Cardiac septum (tissue), 1 donor: ENCODE data around the gene THNSL1. TPM values are rescaled to one million over a fixed set of nuclear protein-coding genes. Genes with fewer than 3 reads are reported as not detected.
A peak's percentile ranks its signal among the peaks of the same experiment; 100 is the strongest.
"Not testable (repeated sequence)": the region's sequence is repeated elsewhere in the genome, so short reads cannot be mapped to it uniquely, and the experiment has no call there.

ENCODE experiments used
- DNase-seq: peaks from one replicate; pipeline ENCODE4 v3.0.0-alpha.2; 2020; ENCODE audit warnings: low spot score
- intact Hi-C: fragments of 100-400 bp; cut with DNase I; formaldehyde crosslinking; loops from one replicate; pipeline ENCODE4 v1.14.0; 2022
- total RNA-seq: library from RNA; stranded (reverse); fragmentation: NEBNext Ultra II Directional; extraction: Animal tissue kit (Norgen Biotek cat#: 25700); gene quantifications from one replicate; pipeline ENCODE4 v1.2.1, GENCODE V29; 2021
- donor health status: DM: no; HTN: no; CAD: no.

Gene THNSL1
- total RNA-seq, 1 donor from 2014 or later: 4.3 TPM

GRCh38 chr10:24993237-24993958 lies 23.0 kb upstream of the THNSL1 start:
- no peak for DNase-seq
- intact Hi-C loops: no loop called here

GRCh38 chr10:24995072-24995471 lies 21.3 kb upstream of the THNSL1 start:
- intact Hi-C loops: no loop called here
- no peak for DNase-seq

DNA sequence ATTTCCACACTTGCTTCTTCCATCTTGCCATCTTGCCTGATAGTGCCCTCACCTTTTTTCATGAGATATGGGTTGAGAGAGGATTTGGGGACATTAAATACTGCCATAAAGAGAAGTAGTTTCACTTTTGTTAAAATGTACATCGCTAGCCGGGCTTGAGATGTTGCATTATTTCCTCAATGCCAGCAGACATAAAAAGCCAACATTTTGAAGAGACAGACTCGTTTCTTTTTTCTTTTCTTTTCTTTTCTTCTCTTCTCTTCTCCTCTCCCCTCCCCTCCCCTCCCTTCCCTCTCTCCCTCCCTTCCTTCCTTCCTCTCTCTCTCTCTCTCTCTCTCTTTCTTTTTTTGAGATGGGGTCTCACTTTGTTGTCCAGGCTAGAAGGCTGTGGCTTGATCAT lies 18.4 kb upstream of the THNSL1 start:
- no peak for DNase-seq
- intact Hi-C loops: no loop called here

DNA sequence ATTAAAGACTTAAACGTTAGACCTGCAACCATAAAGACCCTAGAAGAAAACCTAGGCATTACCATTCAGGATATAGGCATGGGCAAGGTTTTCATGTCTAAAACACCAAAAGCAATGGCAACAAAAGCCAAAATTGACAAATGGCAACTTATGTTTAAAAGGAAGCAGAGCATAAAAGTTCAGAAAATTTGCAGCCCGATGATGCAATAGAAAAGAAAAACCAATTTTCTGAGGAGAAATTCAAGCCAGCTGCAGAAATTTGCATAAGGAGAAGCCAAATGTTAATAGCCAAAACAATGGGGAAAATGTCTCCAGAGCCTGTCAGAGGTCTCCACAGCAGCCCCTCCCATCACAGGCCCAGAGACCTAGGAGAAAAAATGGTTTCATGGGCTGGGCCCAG lies 4.8 kb upstream of the THNSL1 start:
- DNase-seq, intact Hi-C loops: not testable (repeated sequence)

GRCh38 chr10:25014579-25014978 lies 1.8 kb upstream of the THNSL1 start:
- intact Hi-C loops: no loop called here
- DNase-seq: no peak

- intact Hi-C loops: loop anchor here (2.0 kb wide), 1 partner anchor 293 kb away; the partner anchor contains the start of gene ARHGAP21
- peak; percentile 87 for DNase-seq
Observed at GRCh38 chr10:25015828-25016375, 510 bp upstream of the THNSL1 start, which contains the start of gene ENKUR. Gene ENKUR (minus strand): TSS chr10:25016158. CDS start chr10:25015936, 222 bp downstream.

DNA sequence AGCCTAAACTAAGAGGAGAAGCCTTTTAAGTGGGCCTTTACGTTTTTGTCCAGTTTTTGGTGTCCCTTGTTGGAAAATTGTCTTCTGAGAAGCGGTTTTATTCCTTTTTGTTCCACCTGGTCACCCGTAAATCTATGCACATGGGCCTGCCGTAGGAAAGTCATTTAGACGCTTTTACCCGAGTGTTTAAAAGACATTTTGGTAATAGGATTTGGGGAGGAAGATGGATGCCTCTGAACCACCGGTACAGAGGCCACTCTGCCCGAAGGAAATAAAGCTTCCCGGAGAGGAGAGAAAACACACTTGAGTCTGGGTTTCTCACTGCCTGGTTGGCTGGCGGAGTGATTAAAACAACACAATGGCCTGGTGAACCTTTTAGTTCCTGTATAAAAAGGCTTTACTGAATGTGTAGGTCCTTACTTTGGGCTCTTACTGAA lies 760 bp downstream of the THNSL1 start:
- no peak for DNase-seq
- intact Hi-C loops: loop anchor here (2.0 kb wide), 1 partner anchor 294 kb away; the partner anchor contains the start of gene ARHGAP21

- intact Hi-C loops: loop anchor here (2.0 kb wide), 1 partner anchor 295 kb away; the partner anchor contains the start of gene ARHGAP21
- no peak for DNase-seq
Observed at GRCh38 chr10:25017661-25018060, 1.2 kb downstream of the THNSL1 start.

GRCh38 chr10:25018703-25019102 lies 2.3 kb downstream of the THNSL1 start:
- intact Hi-C loops: no loop called here

DNA sequence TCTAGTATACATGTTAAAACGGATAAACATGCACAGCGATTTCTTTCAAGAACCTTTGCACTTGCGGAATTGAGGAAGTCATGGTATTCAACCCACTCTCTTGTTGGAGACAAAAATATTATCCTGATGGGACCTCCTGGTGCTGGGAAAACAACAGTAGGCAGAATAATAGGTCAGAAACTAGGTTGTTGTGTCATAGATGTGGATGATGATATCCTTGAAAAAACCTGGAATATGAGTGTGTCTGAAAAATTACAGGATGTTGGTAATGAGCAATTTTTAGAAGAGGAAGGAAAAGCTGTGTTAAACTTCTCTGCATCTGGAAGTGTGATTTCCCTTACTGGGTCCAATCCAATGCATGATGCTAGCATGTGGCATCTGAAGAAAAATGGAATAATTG lies 6.9 kb downstream of the THNSL1 start:
- intact Hi-C loops: no loop called here
- no peak for DNase-seq

More at GRCh38 chr10:25018703-25019102, 2.3 kb downstream of the THNSL1 start:
- DNase-seq: no peak

GRCh38 chr10:25024528-25024927 lies 8.1 kb downstream of the THNSL1 start:
- intact Hi-C loops: no loop called here

GRCh38 chr10:25026463-25026862 lies 10.1 kb downstream of the THNSL1 start:
- no peak for DNase-seq
- intact Hi-C loops: loop anchor here (2.0 kb wide), 1 partner anchor 54 kb away; no protein-coding TSS in a partner anchor

More at GRCh38 chr10:25024528-25024927, 8.1 kb downstream of the THNSL1 start:
- DNase-seq: no peak

DNA sequence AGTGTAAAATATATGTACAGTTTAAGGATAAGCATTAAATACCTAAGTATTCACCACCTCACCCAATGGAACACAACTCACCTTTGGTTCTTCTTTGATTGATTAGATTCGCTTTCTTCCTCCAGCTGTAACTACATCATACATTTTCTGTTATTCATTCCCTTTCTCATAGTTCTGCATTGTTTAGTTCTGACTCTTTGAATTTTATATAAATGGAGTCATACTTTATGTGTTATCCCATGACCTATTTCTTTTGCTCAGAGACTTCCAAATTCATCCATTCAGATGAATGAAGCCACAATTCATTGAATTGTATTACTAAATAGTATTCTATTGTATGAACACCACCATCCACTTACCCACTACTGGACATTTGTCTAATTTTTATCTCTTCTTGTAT lies 12.3 kb downstream of the THNSL1 start:
- intact Hi-C loops: no loop called here
- DNase-seq: no peak

- DNase-seq: no peak
- intact Hi-C loops: no loop called here
Observed at GRCh38 chr10:25029519-25029918, 13.1 kb downstream of the THNSL1 start.

GRCh38 chr10:25036381-25036780 lies 20.0 kb downstream of the THNSL1 start:
- intact Hi-C loops: no loop called here
- DNase-seq: no peak

DNA sequence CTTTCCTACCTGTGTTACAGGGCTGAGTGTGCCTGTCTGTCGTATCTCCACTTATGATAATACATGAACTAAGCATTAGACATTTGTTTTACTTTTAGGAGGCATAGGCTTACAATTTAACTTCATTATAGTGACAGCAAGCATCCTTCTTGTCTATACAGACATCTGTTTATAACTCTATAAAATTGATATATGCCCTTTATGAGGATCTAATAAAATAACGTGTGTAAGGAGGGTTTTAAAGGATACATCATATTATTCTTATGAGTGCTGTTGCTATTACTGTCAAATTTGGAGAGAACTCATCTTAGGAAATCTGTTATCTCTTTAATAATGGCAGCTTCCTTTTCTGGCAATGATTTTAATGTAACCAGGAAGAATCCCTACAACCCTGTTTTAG lies 21.9 kb downstream of the THNSL1 start:
- no peak for DNase-seq
- intact Hi-C loops: no loop called here

DNA sequence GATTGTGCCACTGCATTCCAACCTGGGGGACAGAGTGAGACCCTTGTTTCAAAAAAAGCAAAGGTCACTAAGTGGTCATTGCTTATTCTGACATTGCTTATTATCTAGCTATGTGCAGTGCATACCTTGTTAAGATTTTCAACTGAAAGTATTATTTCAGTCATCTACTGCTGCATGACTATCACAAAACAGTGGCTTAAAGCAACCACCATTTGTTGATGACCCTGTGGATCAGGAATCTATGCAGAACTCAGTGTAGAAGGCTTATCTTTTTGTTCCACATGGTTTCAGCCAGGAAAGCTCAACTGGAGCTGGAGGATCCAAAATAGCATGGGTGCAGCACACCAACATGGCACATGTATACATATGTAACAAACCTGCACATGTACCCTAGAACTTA lies 23.1 kb downstream of the THNSL1 start:
- intact Hi-C loops: no loop called here

GRCh38 chr10:25046641-25047040 lies 30.2 kb downstream of the THNSL1 start:
- DNase-seq: no peak
- intact Hi-C loops: no loop called here

More for the DNA sequence above, 23.1 kb downstream of the THNSL1 start:
- no peak for DNase-seq

DNA sequence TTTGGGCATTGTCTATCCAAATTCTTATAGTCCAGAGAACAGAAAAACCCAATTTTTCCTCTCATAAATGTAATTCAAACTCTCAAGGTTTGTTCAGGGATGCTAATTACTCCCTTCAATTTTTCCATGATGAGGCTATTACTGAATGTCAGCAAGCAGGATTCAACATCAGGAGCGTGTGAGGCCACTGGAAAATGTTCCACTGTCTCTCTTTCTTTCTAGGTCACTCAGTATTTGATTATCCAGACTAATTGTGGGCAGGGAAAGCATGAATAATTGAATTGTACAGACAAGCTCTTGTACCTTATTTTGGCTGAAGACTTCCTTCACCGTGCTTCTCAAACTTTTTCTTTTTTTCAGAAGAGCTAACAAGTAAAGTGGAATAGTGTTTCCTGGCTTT lies 30.7 kb downstream of the THNSL1 start:
- intact Hi-C loops: no loop called here
- DNase-seq: no peak

GRCh38 chr10:25047591-25048301 lies 31.3 kb downstream of the THNSL1 start:
- DNase-seq: no peak
- intact Hi-C loops: no loop called here
